Spleen (tissue), 11 donors: ENCODE results near the gene EFCAB8. TPM values are rescaled to one million over a fixed set of nuclear protein-coding genes. Genes with fewer than 3 reads are reported as not detected.

Source experiments
- DNase-seq: peaks from one replicate; pipeline ENCODE4 v3.0.0-alpha.2; 2020
- H3K27ac ChIP-seq, 8 donors: fragments of 200-600 bp; sonication (generic) in 7 of 8; 1 replicate in 4 of 8; 2 replicates in 4 of 8; pipeline versions ENCODE4 v1.5.0 to v1.8.0; 2016 to 2021; ENCODE audit warnings: inconsistent platforms in 4 of 8, mild to moderate bottlenecking in 4 of 8, moderate library complexity in 1 of 8
- H3K27me3 ChIP-seq, 7 donors: fragments of 200-600 bp; sonication (generic) in 6 of 7; replicated peaks in 1 of 7; 1 replicate in 4 of 7; 2 replicates in 3 of 7; pipeline versions ENCODE4 v1.5.0 to v1.8.0; 2016 to 2021; ENCODE audit warnings: inconsistent platforms in 3 of 7, mild to moderate bottlenecking in 1 of 7
- H3K36me3 ChIP-seq, 6 donors: fragments of 200-600 bp; sonication (generic) in 5 of 6; 1 replicate in 4 of 6; 2 replicates in 2 of 6; pipeline versions ENCODE4 v1.5.0 to v1.8.0; 2016 to 2021; ENCODE audit warnings: inconsistent platforms in 2 of 6
- H3K4me1 ChIP-seq, 6 donors: fragments of 200-600 bp; sonication (generic) in 5 of 6; 1 replicate in 3 of 6; 2 replicates in 3 of 6; pipeline versions ENCODE4 v1.5.0 to v1.8.0; 2016 to 2021; ENCODE audit warnings: inconsistent platforms in 3 of 6
- H3K4me3 ChIP-seq, 8 donors: fragments of 200-600 bp; sonication (generic) in 7 of 8; 1 replicate in 4 of 8; 2 replicates in 4 of 8; pipeline versions ENCODE4 v1.5.0 to v1.8.0; 2016 to 2021; ENCODE audit warnings: inconsistent platforms in 4 of 8, mild to moderate bottlenecking in 4 of 8, moderate library complexity in 2 of 8
- H3K9me3 ChIP-seq, 8 donors: fragments of 200-600 bp; sonication (generic) in 7 of 8; 1 replicate in 4 of 8; 2 replicates in 4 of 8; pipeline versions ENCODE4 v1.5.0 to v1.8.0; 2016 to 2021; ENCODE audit warnings: inconsistent platforms in 4 of 8
- POLR2A ChIP-seq, 3 donors: fragments of 450-650 bp; IDR thresholded peaks; one replicate each; pipeline ENCODE4 v1.5.1; 2017; ENCODE audit warnings: antibody characterized with exemption in 3 of 3, mild to moderate bottlenecking in 1 of 3
- POLR2AphosphoS5 ChIP-seq, 3 donors: sonication (generic); formaldehyde crosslinking; IDR thresholded peaks; one replicate each; pipeline ENCODE4 v1.5.1; 2017; ENCODE audit warnings: antibody characterized with exemption in 3 of 3
- WGBS, 5 donors: extraction: QIAGEN DNeasy Blood & Tissue Kit in 3 of 5; methylation state at CpG; one replicate each; pipeline versions ENCODE4 v1.1.5 to v1.1.7; 2013 to 2018; 5-methylcytosine and 5-hydroxymethylcytosine counted together
- intact Hi-C: fragments of 100-400 bp; cut with DNase I; formaldehyde crosslinking; loops from one replicate; pipeline ENCODE4 v1.15.0; 2023; ENCODE audit warnings: low total_unique reads
- polyA plus RNA-seq, 3 donors: library from polyadenylated mRNA; stranded (reverse); fragments of 200-250 nt; gene quantifications; one replicate each; pipeline ENCODE4 v1.2.1, GENCODE V29; 2013
- total RNA-seq, 7 donors: library from RNA; depleted of rRNA in 3 of 7; stranded (reverse); fragments of >200 nt in 3 of 7; fragmentation: NEBNext Ultra II Directional in 4 of 7; extraction: Animal tissue kit (Norgen Biotek cat#: 25700) in 4 of 7; gene quantifications; one replicate each; pipeline versions ENCODE4 v1.1.0 to v1.2.1, GENCODE V29; 2016 to 2021
- TF ChIP-seq, protein P1 (sequence below), 11 experiments: fragments of 200-600 bp in 7 of 11; fragments of 450-650 bp in 4 of 11; sonication (generic) in 4 of 11; IDR thresholded peaks in 8 of 11; conservative IDR thresholded peaks in 3 of 11; 1 replicate in 7 of 11; 2 replicates in 4 of 11; pipeline versions ENCODE4 v1.4.0 to v1.8.0; 2016 to 2021; ENCODE audit warnings: antibody characterized with exemption in 11 of 11, inconsistent platforms in 4 of 11, mild to moderate bottlenecking in 1 of 11
- donor health status: healthy with polysubstance abuse.
- donor health status: DM: no; HTN: no; CAD: no; lungs with moderate emphysema.
- donor health status: DM: no; HTN: no; CAD: no.
- donor health status: Bipolar disorder and iron deficiency.
- donor health status: healthy.
- donor health status: DM: no; HTN: no; CAD: no.
- donor health status: DM: yes; HTN: yes; CAD: no.

Gene EFCAB8
- total and polyA plus RNA-seq, 10 donors, result 0.06 to 4.2 (median 1.0) TPM

DNA sequence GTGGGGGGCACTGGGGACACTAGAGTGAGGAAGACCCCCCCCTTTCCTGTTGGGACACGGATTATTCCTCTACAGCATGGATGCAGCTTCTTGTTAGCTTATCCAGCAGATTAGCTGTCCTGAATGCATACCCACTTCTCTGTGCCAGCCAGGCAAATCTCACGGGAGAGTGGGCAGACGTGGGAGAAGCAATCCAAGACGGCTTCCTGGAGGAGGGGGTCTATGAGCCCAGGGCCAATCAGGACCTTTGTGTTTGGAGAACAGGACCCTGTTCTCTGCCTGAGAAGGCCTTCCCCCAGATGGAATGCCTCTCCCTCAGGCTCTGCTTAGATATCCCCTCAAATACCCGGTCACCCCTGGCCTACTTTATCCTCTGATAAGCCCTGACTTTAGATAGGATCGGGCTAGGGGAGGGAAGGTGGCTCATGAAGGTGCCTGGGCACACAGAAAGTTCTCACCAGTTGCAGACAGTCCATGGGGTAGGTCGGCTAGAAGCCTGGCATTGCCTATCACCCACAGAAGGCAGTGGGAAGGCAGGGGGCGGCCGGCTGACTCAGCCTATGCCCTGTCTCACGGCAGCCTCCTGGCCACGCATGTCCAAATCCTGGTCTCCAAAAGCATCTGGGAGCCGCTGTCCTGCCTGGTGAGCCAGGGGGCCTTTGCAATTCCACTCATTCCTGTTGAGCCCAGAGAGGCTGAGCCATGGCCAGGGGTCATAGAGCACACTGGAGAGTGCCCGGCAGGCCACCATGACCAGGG, 110.8 kb downstream of the EFCAB8 start:
- 87 to 94% (median 91%) methylated on average over 10 to 13 of the region's 13 CpGs for WGBS, 5 donors
- Histone ChIP-seq H3K27ac (peak overlapping the region in 7 of 8 donors; percentile 14 to 95 (median 88)), H3K9me3 (no peaks in the 10 kb centered on the region), H3K36me3 (no peaks in the 10 kb centered on the region), H3K4me3 (no peak overlapping the region), H3K4me1 (peaks cover 20 to 93% (median 80%) of the 10 kb centered on the region in 6 donors), H3K27me3 (no peaks in the 10 kb centered on the region)
- intact Hi-C loops, result no loop called here
- TF ChIP-seq POLR2A (IDR thresholded peaks at IDR 0.05) (no peak), POLR2AphosphoS5 (IDR thresholded peaks at IDR 0.05) (no peak)
- TF ChIP-seq, protein P1, sequence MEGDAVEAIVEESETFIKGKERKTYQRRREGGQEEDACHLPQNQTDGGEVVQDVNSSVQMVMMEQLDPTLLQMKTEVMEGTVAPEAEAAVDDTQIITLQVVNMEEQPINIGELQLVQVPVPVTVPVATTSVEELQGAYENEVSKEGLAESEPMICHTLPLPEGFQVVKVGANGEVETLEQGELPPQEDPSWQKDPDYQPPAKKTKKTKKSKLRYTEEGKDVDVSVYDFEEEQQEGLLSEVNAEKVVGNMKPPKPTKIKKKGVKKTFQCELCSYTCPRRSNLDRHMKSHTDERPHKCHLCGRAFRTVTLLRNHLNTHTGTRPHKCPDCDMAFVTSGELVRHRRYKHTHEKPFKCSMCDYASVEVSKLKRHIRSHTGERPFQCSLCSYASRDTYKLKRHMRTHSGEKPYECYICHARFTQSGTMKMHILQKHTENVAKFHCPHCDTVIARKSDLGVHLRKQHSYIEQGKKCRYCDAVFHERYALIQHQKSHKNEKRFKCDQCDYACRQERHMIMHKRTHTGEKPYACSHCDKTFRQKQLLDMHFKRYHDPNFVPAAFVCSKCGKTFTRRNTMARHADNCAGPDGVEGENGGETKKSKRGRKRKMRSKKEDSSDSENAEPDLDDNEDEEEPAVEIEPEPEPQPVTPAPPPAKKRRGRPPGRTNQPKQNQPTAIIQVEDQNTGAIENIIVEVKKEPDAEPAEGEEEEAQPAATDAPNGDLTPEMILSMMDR (IDR thresholded peaks at IDR 0.05 in 8 of 11, conservative IDR thresholded peaks at IDR 0.05 in 3 of 11), result no peak
- DNase-seq, result peak; percentile 36

DNA sequence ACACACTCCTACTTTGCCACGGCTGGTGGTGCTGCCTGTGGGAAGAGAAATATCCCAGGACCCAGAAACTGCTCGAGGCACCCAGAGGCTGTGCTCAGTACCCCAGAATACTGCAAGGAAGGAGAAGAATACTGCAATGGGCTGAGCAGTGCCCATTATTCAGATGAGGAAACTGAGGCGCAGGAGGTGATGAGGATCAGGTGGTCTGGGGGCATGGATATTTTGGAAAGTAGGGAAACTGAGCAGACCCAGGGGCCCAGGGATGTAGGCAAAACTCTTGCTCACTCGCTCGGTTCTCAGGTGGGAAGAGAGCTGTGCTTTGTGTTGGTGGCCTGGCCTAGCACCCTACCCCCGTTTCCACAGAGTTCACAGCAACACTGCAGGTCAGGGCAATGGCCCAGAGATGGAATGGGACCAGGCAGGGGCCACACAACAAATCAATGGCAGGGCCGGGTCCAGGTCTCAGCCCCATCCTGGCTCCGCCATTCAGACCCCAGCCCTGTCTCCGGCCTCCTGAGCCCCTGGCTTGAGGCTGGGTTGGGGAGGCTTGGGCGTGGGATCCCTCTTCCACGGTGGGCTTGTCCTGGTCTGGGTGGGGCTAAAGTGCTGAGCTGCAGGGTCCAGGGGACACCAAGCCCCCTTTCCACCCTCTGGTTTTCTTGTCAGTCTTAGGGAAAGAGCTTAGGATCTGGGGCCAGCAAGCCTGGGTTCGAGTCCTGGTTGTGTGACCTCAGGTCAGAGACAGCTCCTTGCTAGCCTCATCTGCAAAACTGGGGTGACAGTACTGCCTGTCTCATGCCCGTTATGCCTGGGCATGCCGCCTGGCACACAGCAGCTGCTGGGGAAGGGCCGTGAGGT, 111.6 kb downstream of the EFCAB8 start:
- Histone ChIP-seq H3K4me1 (peaks cover 20 to 90% (median 78%) of the 10 kb centered on the region in 6 donors), H3K27me3 (no peaks in the 10 kb centered on the region), H3K4me3 (no peak overlapping the region), H3K36me3 (no peaks in the 10 kb centered on the region), H3K9me3 (no peaks in the 10 kb centered on the region), H3K27ac (peak overlapping the region; percentile 77 to 95 (median 87))
- intact Hi-C loops, result no loop called here
- WGBS, 5 donors, result 87 to 96% (median 92%) methylated on average over 12 to 15 of the region's 15 CpGs
- DNase-seq, result no peak
- TF ChIP-seq, protein P1 (IDR thresholded peaks at IDR 0.05 in 8 of 11, conservative IDR thresholded peaks at IDR 0.05 in 3 of 11), result no peak
- no peak for TF ChIP-seq POLR2AphosphoS5 (IDR thresholded peaks at IDR 0.05)
- TF ChIP-seq POLR2A (IDR thresholded peaks at IDR 0.05), result no peak

DNA sequence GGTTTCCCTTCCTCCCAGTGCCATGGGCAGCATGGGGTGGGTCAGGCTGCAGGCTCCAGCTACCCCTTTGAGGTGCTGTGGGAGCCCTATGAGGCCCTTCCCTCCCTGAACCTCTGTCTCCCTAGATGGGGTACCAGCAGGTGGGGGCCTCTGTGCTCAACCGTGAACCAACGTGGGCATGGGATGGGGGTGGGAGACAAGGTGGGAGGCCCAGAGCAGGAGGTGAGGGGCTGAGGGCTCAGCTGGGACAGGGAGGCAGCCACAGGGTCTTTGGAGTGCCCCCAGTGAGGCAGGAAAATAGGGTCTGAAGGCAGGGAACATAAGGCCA, 112.2 kb downstream of the EFCAB8 start:
- Histone ChIP-seq H3K36me3 (no peaks in the 10 kb centered on the region), H3K4me1 (peaks cover 16 to 84% (median 72%) of the 10 kb centered on the region in 6 donors), H3K9me3 (peaks cover 0 to under 1% (median 0%) of the 10 kb centered on the region in 8 donors), H3K27me3 (no peaks in the 10 kb centered on the region), H3K4me3 (no peak overlapping the region), H3K27ac (peak overlapping the region; percentile 77 to 95 (median 87))
- TF ChIP-seq, protein P1 (IDR thresholded peaks at IDR 0.05 in 8 of 11, conservative IDR thresholded peaks at IDR 0.05 in 3 of 11), result no peak
- TF ChIP-seq POLR2A (IDR thresholded peaks at IDR 0.05) (no peak), POLR2AphosphoS5 (IDR thresholded peaks at IDR 0.05) (no peak)
- intact Hi-C loops, result no loop called here
- DNase-seq, result no peak
- 65 to 100% (median 91%) methylated on average over 1 to 2 of the region's 2 CpGs for WGBS, 5 donors
